Uterus (tissue), 2 donors: ENCODE data around the gene TWSG1.

ENCODE experiments used
- CTCF ChIP-seq, 4 experiments: fragments of 200-600 bp in 2 of 4; fragments of 450-650 bp in 2 of 4; sonication (generic) in 2 of 4; IDR thresholded peaks; one replicate each; pipeline ENCODE4 v1.5.1; 2016 to 2019; ENCODE audit warnings: antibody characterized with exemption in 4 of 4, mild to moderate bottlenecking in 2 of 4, moderate library complexity in 1 of 4
- POLR2A ChIP-seq, 2 donors: fragments of 450-650 bp; IDR thresholded peaks; one replicate each; pipeline ENCODE4 v1.6.1; 2016; ENCODE audit warnings: antibody characterized with exemption in 2 of 2, mild to moderate bottlenecking in 1 of 2, moderate library complexity in 1 of 2

- TF ChIP-seq CTCF (IDR thresholded peaks at IDR 0.05): no peak
- TF ChIP-seq POLR2A (IDR thresholded peaks at IDR 0.05): no peak
Measured at GRCh38 chr18:9400197-9400596, 65.6 kb downstream of the TWSG1 start.
